ENCODE measurements around the gene STK32B.

The STK32B gene

DNA sequence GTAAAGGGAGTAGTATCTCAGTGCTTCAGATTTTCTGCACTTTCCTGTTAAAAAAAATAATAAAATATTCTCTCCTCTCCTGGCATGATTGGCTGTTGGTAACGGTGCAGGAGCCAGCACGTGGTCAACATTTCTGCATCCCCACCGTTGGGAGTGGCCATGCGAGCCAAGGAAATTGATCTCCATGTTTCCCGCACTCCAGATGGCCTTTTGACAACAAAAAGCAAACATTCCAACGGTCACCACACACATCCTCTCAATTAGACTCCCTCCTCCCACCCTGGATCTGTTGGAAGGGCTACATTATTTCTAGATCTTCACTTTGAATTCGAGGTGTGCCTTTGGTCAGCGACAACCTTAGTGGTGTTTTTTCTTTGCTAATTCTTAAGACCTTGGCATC is 45.0 kb downstream of the STK32B start:
- H3K27ac ChIP-seq, result no peak overlapping the region
- no peak for TF ChIP-seq ZFX (IDR thresholded peaks at IDR 0.05; ENCODE audit: borderline replicate concordance)
- TF ChIP-seq, protein P1, sequence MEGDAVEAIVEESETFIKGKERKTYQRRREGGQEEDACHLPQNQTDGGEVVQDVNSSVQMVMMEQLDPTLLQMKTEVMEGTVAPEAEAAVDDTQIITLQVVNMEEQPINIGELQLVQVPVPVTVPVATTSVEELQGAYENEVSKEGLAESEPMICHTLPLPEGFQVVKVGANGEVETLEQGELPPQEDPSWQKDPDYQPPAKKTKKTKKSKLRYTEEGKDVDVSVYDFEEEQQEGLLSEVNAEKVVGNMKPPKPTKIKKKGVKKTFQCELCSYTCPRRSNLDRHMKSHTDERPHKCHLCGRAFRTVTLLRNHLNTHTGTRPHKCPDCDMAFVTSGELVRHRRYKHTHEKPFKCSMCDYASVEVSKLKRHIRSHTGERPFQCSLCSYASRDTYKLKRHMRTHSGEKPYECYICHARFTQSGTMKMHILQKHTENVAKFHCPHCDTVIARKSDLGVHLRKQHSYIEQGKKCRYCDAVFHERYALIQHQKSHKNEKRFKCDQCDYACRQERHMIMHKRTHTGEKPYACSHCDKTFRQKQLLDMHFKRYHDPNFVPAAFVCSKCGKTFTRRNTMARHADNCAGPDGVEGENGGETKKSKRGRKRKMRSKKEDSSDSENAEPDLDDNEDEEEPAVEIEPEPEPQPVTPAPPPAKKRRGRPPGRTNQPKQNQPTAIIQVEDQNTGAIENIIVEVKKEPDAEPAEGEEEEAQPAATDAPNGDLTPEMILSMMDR (IDR thresholded peaks at IDR 0.05), result no peak

DNA sequence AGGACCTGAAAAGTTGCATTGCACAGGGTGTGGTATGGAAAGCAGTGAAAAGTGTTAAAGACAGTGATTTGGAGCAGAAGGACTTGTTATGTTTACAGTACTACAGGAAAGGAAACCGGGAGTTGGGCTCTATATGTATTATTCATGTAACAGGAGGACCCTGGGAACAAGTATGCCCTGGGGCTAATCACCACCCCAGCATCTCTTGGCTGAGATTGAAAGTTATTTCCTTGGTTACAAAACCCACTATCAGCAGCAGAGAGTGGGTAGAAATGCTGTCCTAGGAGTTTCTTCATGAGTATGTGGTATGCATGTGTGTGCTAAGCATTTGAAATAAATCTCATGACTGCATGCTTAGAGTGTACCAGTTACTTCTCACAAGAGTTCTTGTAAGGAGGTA is 46.9 kb downstream of the STK32B start:
- TF ChIP-seq, protein P1 (IDR thresholded peaks at IDR 0.05), result no peak
- no peak for TF ChIP-seq ZFX (IDR thresholded peaks at IDR 0.05; ENCODE audit: borderline replicate concordance)
- H3K27ac ChIP-seq, result no peak overlapping the region

DNA sequence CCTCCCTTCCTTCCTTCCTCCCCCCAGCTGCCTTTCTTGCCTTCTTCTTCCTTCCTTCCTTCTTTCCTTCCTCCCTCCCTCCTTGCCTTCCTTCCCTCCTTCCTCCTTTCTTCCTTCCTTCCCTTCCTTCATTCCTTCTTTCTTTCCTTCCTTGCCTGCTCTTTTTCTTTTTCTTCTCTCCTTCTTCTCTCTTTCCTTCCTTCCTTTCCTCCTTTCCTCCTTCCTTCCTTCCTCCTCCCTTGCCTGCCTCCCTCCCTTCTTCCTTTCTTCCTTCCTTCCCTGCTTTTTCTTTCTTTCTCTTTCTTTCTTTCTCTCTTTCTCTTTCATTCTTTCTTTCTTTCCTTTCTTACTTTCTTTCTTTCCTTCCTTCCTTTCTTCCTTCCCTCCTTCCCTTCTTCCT is 49.1 kb downstream of the STK32B start:
- TF ChIP-seq ZFX (IDR thresholded peaks at IDR 0.05; ENCODE audit: borderline replicate concordance), result no peak
- TF ChIP-seq, protein P1 (IDR thresholded peaks at IDR 0.05), result no peak
- H3K27ac ChIP-seq, result no peak overlapping the region

DNA sequence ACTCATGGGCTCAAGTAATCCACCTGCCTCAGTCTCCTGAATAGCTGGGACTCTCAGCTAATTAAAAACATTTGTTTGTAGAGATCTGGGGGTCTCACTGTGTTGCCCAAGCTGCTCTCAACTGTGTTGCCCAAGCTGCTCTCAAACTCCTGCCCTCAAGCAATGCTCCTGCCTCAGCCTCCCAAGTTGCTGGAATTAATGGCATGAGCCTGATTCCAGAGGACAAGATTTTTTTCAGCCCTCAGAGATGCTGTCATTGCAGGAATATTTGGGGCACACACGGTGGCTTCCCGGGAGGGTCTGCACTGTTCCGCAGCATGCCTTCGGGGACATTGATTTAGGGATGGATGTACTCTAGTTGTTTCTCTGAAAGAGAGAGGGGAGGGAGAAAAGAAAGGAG is 49.7 kb downstream of the STK32B start:
- H3K27ac ChIP-seq, result no peak overlapping the region
- TF ChIP-seq, protein P1 (IDR thresholded peaks at IDR 0.05), result no peak
- TF ChIP-seq ZFX (IDR thresholded peaks at IDR 0.05; ENCODE audit: borderline replicate concordance), result no peak

DNA sequence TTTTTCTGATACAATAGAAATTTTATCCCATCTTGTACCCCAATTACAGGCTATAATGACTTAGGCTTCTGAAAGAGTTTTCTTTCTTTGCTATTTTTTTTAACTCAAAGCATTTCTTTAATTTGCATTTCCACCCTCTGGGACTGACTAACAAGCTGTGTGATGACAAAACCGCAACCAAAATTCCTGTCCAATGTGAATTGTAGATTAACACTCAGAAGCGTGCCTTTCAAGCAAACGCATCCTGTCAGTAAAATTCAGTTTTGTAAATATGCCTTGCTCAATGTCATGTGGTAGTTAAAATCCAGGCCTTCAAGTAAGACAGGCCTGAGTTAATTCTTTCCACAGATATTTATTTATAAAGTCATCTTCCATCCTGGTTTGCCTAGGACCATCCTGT is 50.3 kb downstream of the STK32B start:
- no peak overlapping the region for H3K27ac ChIP-seq
- TF ChIP-seq, protein P1 (IDR thresholded peaks at IDR 0.05), result no peak
- TF ChIP-seq ZFX (IDR thresholded peaks at IDR 0.05; ENCODE audit: borderline replicate concordance), result no peak

DNA sequence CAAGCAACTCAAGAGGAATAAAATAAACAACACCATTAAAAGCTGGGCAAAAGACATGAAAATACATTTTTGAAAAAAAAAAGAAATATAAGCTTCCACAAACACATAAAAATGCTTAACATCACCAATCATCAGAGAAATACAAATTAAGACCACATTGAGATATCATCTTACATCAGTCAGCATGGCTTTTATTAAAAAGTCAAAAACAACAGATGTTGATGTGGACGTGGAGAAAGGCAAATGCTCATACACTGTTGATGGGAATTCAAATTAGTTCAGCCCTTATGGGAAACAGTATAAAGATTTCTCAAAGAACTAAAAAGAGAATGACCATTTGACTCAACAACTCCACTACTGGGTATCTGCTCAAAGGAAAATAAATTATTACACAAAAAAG is 59.6 kb downstream of the STK32B start:
- no peak for TF ChIP-seq ZFX (IDR thresholded peaks at IDR 0.05; ENCODE audit: borderline replicate concordance)
- TF ChIP-seq, protein P1 (IDR thresholded peaks at IDR 0.05), result no peak
- H3K27ac ChIP-seq, result no peak overlapping the region

DNA sequence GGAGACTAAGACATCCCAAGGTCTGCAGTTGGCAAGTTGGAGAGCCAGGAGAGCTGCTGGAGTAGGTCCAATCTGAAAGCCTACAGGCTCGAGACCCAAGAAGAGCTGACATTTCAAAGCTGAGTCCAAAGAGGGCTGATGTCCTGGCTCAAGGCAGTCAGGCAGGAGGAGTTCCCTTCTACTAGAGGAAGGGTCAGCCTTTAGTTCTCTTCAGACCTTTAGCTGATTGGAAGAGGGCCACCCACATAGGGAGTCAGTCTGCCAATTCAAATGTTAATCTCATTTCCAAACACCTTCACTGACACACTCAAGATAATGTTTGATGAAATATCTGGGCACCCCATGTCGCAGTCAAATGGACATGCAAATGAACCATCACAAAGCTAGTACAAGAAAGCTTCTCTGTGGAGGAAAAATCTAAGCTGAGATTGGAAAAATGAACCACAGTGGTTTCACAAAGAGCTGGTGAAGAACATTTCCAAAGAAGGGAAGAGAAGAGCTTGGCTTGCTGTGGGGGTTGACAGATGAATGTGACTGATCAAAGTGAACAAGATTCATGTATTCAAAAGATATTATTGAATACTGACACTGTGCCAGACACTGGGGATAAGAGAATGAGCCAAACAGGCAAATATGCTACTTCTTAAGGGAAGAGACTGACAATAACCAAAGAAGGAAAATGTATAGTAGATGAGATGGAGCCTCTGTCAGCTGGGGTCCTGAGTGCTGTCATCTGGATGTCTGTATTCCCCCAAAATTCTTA is 61.2 kb downstream of the STK32B start:
- no peak overlapping the region for H3K27ac ChIP-seq

More for the DNA sequence above, 61.2 kb downstream of the STK32B start:
- TF ChIP-seq, protein P1 (IDR thresholded peaks at IDR 0.05), result no peak
- TF ChIP-seq ZFX (IDR thresholded peaks at IDR 0.05; ENCODE audit: borderline replicate concordance), result no peak

All from 22Rv1 (cell line).